ENCODE data around the gene LY6G5B.

GRCh38 chr6:31702819-31703716, 33.3 kb downstream of the LY6G5B start, which contains the start of gene ABHD16A:
- no peak for TF ChIP-seq CTCF (IDR thresholded peaks at IDR 0.05)
- peak; percentile 99 for TF ChIP-seq POLR2A (IDR thresholded peaks at IDR 0.05)
- peak; percentile 98 to 99 (median 99) for TF ChIP-seq POLR2AphosphoS5 (IDR thresholded peaks at IDR 0.05)

Data from sigmoid colon (tissue), 4 donors.